Measurements from ENCODE around the gene TCERG1L.
"Not testable (repeated sequence)": the region's sequence is repeated elsewhere in the genome, so short reads cannot be mapped to it uniquely, and the experiment has no call there.

The TCERG1L gene

GRCh38 chr10:131186547-131187253 lies 124.8 kb downstream of the TCERG1L start:
- DNase-seq (ENCODE audit: low read depth) = no peak

DNA sequence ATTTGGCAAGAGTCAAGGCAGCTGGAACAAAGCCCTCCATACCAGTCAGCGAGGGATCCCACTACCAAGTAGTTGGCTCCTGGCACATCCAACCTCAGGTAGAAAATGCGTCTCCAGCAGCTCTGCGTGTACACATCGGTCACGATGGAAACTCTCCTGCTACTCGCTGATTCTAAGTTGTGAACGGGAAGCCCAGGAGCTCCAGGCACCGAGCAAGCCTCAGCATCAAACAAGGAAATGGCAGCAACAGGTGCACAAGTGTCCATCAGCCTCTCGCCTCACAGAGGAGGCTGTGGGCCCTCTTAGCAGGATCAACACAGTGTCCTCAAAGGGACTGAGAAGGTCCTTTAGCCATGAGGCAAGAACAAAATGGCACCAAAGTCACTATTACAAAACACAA lies 127.0 kb downstream of the TCERG1L start:
- DNase-seq (ENCODE audit: low read depth) = no peak

- DNase-seq (ENCODE audit: low read depth) = no peak
Observed at GRCh38 chr10:131183546-131184045, 127.9 kb downstream of the TCERG1L start.

GRCh38 chr10:131181456-131181855 lies 130.1 kb downstream of the TCERG1L start:
- DNase-seq (ENCODE audit: low read depth) = no peak

- DNase-seq (ENCODE audit: low read depth) = no peak
Observed at GRCh38 chr10:131180740-131181415, 130.6 kb downstream of the TCERG1L start.

DNA sequence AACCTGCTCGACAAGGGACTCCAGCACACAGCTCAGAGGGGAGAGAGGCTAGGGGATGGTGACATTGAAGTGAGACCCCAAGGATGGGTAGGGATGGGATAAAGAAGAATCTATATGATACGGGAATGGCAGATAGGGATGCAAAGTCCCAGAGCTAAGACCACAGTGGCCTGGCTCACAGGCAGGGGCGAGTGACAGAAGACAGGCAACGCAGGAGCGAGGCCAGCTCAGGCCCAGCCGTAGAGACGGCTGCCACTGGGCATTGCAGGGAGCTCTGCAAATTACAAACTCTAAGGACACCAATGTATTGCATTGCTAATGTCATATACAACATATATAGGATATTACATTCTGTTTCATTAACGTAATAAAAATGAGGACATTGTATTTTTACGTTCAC lies 131.4 kb downstream of the TCERG1L start:
- no peak for DNase-seq (ENCODE audit: low read depth)

DNA sequence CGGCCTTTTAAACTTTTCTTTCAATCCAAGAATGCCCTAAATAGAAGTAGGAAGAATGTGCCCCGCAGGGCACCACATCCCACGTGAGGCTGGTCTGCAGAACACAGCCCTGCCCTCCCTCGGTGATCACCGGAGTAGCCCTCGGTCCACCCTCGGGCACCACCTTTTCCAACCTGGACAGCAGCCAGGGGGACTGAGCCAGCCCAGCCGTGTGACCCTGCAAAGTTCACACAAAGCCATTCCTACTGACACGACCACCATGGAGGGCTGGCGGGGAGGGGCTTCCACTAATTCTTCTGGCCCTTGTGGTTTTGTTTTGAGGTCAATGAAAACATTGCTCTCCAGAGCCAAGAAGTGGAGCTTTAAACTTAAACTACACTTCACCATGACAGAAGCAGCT lies 132.2 kb downstream of the TCERG1L start:
- no peak for DNase-seq (ENCODE audit: low read depth)

DNA sequence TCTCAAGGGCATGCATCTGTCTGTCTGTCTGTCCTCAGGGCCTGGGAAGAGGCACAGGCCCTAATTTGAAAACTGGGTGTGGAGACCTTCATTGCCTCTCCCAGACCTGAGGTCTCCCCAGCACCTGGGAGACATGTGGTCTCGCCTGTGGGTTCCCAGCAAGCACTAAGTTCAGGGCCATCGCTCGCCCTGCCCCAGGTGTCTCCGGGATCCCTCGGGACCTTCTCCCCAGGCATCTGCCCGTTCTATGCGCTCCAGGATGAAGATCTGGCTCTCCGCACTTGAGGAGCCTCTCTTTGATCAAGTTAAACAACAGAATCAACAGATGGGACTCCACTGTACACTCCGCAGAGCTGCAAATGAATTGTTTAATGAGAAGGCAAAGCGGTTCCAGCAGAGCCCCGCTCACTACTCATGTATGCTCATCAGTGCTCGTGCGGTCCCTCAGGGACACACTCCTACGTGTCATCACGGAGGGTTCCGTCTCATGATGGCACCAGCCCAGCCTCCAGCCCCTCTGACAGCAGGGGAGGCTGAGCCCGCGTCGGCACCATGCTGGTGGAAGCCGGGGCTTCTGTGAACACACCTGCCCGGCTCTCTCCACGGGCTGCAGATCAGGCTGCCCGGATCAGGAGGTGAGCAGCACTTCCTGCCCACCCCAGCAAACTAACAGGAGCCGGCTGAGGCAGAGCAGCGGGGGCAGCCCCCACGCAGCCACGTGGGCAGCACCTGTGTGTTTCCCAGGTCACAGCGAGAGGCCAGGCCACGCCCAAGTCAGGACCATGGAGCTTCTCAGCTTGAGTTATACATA lies 132.8 kb downstream of the TCERG1L start:
- no peak for DNase-seq (ENCODE audit: low read depth)

GRCh38 chr10:131177431-131178327 lies 133.8 kb downstream of the TCERG1L start:
- no peak for DNase-seq (ENCODE audit: low read depth)

GRCh38 chr10:131176907-131177306 lies 134.6 kb downstream of the TCERG1L start:
- no peak for DNase-seq (ENCODE audit: low read depth)

DNA sequence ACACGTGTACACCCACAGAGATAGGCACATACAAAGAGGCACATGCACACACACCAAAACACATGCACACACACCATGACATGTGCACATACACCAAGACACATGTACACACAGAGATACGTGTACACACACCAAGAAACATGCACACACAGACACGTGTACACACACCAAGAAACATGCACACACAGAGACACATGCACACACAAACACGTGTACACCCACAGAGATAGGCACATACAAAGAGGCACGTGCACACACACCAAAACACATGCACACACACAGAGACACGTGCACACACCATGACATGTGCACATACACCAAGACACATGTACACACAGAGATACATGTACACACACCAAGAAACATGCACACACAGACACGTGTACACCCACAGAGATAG lies 135.2 kb downstream of the TCERG1L start:
- DNase-seq (ENCODE audit: low read depth) = not testable (repeated sequence)

DNA sequence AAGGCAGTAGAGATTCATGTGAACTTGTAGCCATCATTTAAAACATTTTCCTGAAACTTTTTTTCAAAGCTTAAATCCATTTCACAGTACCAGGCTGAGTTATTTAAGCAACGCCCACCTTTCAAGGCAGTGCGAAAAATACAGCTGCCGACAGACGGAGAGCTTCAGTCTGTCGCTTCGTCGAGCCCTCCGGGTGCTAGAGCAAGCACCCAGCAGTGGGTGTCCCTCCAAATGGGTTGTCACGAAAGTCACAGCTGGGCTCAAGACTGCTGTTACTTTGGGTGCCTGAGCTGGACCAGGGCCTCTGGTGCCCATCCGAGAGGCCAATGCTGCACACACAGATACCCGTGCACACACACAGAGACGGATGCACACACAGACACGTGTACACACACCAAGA lies 135.6 kb downstream of the TCERG1L start:
- DNase-seq (ENCODE audit: low read depth) = no peak

DNA sequence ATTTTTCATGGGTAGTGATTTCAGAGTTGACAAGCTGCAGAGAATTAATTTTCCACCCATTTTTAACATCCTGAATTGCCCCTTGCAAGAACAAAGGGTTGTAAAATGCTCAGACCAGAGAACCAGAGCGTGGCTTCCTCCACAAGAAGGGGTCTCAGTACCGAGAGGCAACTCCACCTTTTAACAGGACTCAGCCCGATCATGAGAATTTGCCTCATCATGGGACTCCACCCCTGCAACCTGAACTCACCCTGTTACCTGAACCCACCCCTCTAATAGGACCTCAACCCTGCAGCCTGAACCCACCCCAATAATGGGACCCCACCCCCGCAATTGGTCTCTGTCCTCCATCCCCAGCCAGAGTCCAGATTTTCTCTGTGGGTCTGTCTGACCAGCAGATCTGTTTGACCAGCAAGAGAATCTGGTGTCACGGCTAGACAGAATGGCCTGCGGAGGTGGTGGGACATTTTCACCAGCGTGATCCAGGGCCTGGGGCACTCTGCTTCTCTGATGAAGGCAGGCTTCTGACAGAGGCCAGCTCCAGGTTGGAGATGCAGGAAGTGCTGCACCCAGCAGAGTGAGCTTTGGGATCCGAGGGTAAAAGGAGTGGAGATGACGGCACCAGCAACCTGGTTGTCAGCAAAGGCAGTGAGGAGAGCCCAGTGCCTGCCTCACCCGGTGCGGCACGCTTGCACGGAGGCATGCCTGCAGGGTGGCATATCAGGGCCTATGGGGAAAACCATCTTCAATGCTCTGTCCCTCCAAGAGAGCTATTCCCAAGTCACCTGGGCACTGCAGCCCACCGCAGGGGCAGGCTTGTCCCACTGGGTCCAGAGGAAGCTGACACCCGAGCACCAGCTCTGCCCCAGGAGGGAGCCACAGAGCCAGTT lies 136.6 kb downstream of the TCERG1L start:
- DNase-seq (ENCODE audit: low read depth) = no peak

GRCh38 chr10:131174211-131174565 lies 137.3 kb downstream of the TCERG1L start:
- no peak for DNase-seq (ENCODE audit: low read depth)

DNA sequence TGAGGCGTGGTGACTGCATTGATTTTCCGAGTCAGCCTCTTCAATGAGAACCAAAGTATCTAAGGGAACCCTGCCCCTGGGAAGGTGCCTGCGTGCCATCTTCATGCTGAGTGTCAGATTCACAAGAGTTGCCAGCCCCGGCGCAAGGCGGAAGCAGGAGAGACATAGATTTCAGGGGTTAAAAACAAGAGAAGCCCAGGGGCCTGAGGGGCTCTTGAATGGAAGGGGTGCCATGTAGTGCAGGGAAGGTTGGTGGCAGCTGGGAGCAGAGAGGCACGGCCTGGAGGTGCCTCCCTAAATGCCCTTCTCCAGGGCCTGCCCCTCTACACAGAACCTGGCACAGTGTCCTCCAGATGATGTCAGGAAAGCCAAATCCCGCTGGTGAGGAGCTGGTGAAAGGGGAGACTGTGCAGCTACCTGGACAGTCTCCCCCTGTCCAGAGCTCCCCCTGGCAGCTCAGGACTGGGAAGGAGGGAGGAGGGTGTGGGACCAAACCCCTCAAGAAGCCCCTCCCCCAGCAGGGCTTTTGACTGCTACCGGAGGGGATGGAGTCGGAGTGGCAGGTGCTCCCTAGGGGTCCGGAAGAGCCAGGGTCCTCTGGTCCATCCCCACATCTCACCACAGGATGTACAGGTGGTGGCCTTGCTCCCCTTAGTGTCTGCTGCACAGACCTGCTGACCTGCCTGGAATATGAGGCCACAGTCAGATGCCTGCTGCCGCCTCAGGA lies 137.9 kb downstream of the TCERG1L start:
- no peak for DNase-seq (ENCODE audit: low read depth)

GRCh38 chr10:131172433-131172832 lies 139.1 kb downstream of the TCERG1L start:
- DNase-seq (ENCODE audit: low read depth) = no peak

DNA sequence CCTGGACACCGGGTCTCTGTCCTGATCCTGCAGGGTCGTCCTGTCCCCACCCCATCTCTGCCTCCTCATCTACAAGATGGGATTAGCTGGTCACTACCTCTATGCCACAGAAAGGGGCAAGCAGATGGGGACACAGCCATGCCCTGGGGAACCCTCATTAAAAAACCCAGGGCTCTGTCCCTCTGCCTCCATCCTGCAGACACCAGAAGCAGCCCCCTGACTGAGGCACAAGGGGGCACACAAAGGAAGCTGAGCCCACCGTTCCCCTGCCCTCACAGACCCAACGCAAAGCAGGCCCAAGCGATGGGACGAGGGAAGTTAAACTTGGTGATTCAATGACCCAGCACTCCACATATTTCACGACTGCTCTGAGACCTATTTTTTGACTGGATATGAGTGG lies 142.4 kb downstream of the TCERG1L start:
- no peak for DNase-seq (ENCODE audit: low read depth)

DNA sequence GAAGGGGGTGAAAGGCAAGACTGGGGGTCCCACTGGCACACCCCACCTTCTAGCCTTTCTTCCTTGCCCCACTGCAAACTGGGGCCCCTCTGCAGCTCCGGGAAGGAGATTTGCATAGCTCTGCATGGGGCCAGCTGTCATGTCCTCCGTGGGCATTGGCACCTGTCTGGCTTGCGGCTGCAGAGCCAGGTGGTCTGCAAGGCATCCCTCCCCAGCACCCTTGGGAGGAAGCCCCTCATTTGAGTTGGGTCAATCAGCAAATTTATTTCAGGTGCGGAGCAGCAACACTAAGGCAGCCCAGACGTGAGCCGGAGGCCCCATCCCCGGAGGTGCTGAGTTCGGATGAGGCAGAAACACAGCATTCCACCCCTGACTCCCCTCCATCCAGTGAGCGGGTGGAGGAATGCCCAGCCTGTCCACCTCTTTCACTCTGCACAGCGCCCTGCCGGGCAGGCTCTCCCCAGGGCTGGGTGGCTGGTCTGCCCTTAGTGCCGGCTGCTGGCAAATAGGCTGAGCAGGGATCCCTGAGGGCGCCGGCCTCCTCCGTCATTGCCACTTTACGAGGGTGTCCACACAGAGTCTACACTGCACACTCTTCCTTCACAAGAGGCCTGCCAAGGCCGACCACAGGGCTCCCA lies 143.2 kb downstream of the TCERG1L start:
- DNase-seq (ENCODE audit: low read depth) = no peak

DNA sequence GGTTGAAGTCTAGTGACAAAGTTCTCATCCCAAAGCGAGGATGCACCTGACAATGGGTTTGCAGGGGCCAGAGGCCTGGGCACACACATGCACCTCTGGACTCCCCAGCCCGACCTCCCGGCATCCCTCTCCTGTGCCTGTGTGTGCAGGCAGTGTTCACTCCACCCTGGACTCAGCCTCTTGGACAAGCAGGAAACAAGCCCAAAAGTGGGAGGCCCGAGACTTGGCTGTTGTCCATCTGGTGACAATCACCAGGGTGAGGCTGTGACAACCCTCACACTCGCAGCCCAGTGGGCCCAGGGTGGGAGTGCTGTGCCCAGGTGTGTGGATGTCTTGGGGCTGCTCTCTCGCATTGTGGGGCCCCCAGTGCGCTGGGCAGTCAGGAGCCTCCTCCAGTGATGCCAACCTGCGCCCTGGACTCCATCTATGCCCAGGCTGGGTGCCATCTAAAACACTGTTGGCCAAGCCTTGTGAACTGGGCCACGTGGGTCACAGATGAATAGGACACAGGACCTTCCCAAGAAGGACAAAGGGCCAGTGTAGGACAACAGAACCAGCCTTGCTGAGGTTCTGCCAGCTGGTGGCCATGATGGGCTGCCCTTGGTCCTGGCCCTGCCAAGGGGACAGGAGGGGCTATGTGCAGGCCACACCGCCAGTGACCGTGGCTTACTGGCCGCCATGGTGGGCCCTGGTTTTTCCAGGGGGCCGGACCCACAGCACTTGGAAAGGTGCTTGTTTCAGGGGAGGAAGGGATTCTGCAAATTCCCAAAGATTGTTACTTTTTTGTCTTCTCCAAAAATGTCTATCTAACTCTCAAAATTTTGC lies 144.3 kb downstream of the TCERG1L start:
- no peak for DNase-seq (ENCODE audit: low read depth)

All from fibroblast of the conjunctiva (primary cell).